A549 (cell line): ENCODE measurements around the gene ZSCAN12. TPM values are rescaled to one million over a fixed set of nuclear protein-coding genes. Genes with fewer than 3 reads are reported as not detected.

Source experiments
- ATAC-seq, 2 experiments: fragments of 200-7000 bp in 1 of 2; fragments of >200 bp in 1 of 2; cut with Nextera tagmentation in 1 of 2; cut with Tn5 transposase in 1 of 2; 3 replicates each; pipeline versions ENCODE4 v1.8.0 to v1.9.1; 2018 to 2020; ENCODE audit warnings: mild to moderate bottlenecking in 1 of 2, moderate library complexity in 1 of 2
- CTCF ChIA-PET: fragments of 300-600 bp; sonication (Branson Sonifier 250); formaldehyde crosslinking; extraction: SDS; loops from one replicate; lab custom pipeline; 2021; ENCODE audit warnings: antibody characterized with exemption, inconsistent platforms; lab: Yijun Ruan, JAX
- POLR2A ChIA-PET: fragments of 350-600 bp; formaldehyde crosslinking; extraction: SDS; loops from one replicate; lab custom pipeline; 2021; ENCODE audit warnings: antibody characterized with exemption, inconsistent platforms; lab: Yijun Ruan, JAX
- DNase-seq, 2 experiments: peaks; one replicate each; pipeline versions ENCODE4 v3.0.0 to v3.0.0-alpha.2; 2011 to 2016; ENCODE audit warnings: low read depth in 1 of 2, low spot score in 1 of 2
- FAIRE-seq: peaks from 2 replicates; lab custom pipeline; 2011; peaks lifted over from hg19 to GRCh38; lab: Jason Lieb, UNC
- H3K27ac ChIP-seq, 2 experiments: fragments of >200 bp; sonication (Bioruptor Twin); formaldehyde crosslinking; 3 replicates each; pipeline ENCODE4 v1.5.1; 2016 to 2017
- H3K4me1 ChIP-seq: fragments of >200 bp; sonication (Bioruptor Twin); formaldehyde crosslinking; 3 replicates; pipeline ENCODE4 v1.6.1; 2016
- H3K4me2 ChIP-seq: fragments of >200 bp; sonication (Bioruptor Twin); formaldehyde crosslinking; 3 replicates; pipeline ENCODE4 v1.6.1; 2016
- H3K4me3 ChIP-seq: fragments of >200 bp; sonication (Bioruptor Twin); formaldehyde crosslinking; 3 replicates; pipeline ENCODE4 v1.5.1; 2016
- H3K9me3 ChIP-seq: fragments of >200 bp; sonication (Bioruptor Twin); formaldehyde crosslinking; 3 replicates; pipeline ENCODE4 v1.6.1; 2016
- BCL3 ChIP-seq: fragments of >200 bp; sonication (Bioruptor Twin); formaldehyde crosslinking; IDR thresholded peaks from 3 replicates; pipeline ENCODE4 v1.6.1; 2016
- CBX2 ChIP-seq: fragments of 200-600 bp; sonication (generic); IDR thresholded peaks from 2 replicates; pipeline ENCODE4 v1.6.1; 2016; ENCODE audit warnings: low read depth, mild to moderate bottlenecking, borderline replicate concordance
- CHD4 ChIP-seq: fragments of 200-600 bp; sonication (generic); IDR thresholded peaks from 2 replicates; pipeline ENCODE4 v1.6.1; 2016; ENCODE audit warnings: antibody characterized with exemption, mild to moderate bottlenecking, borderline replicate concordance
- CTCF ChIP-seq: fragments of >200 bp; sonication (Bioruptor Twin); formaldehyde crosslinking; IDR thresholded peaks from 3 replicates; pipeline ENCODE4 v1.5.1; 2016
- E2F6 ChIP-seq: IDR thresholded peaks from 2 replicates; pipeline ENCODE4 v1.6.1; 2012; ENCODE audit warnings: low read depth, borderline replicate concordance
- EP300 ChIP-seq, 2 experiments: fragments of >200 bp; sonication (Bioruptor Twin); formaldehyde crosslinking; IDR thresholded peaks; 2 replicates in 1 of 2; 3 replicates in 1 of 2; pipeline ENCODE4 v1.6.1; 2016 to 2017
- FOXS1 ChIP-seq: fragments of 250-450 bp; sonication (Bioruptor Pico); IDR thresholded peaks from 2 replicates; pipeline ENCODE4 v1.5.0; 2020; ENCODE audit warnings: mild to moderate bottlenecking, moderate library complexity
- GATA3 ChIP-seq: IDR thresholded peaks from 2 replicates; pipeline ENCODE4 v1.6.1; 2012; ENCODE audit warnings: borderline replicate concordance
- HDAC2 ChIP-seq: fragments of 200-600 bp; sonication (generic); IDR thresholded peaks from 2 replicates; pipeline ENCODE4 v1.6.1; 2016
- HEYL ChIP-seq: fragments of 250-450 bp; sonication (Bioruptor Pico); IDR thresholded peaks from 2 replicates; pipeline ENCODE4 v1.8.0; 2021; ENCODE audit warnings: mild to moderate bottlenecking, moderate library complexity
- HMGXB4 ChIP-seq: fragments of 250-450 bp; sonication (Bioruptor Pico); IDR thresholded peaks from 2 replicates; pipeline ENCODE4 v1.5.0; 2021; ENCODE audit warnings: mild to moderate bottlenecking, moderate library complexity, borderline replicate concordance
- HOXB13 ChIP-seq: fragments of 250-450 bp; sonication (Bioruptor Pico); IDR thresholded peaks from 2 replicates; pipeline ENCODE4 v1.5.0; 2020; ENCODE audit warnings: low read depth, mild to moderate bottlenecking, moderate library complexity
- HOXB5 ChIP-seq: fragments of 250-450 bp; sonication (Bioruptor Pico); IDR thresholded peaks from 2 replicates; pipeline ENCODE4 v1.5.0; 2020; ENCODE audit warnings: mild to moderate bottlenecking, moderate library complexity
- KDM1A ChIP-seq: fragments of 200-600 bp; sonication (generic); IDR thresholded peaks from 2 replicates; pipeline ENCODE4 v1.6.1; 2016; ENCODE audit warnings: low read depth, mild to moderate bottlenecking
- KDM5A ChIP-seq: fragments of 200-600 bp; sonication (generic); IDR thresholded peaks from 2 replicates; pipeline ENCODE4 v1.6.1; 2016; ENCODE audit warnings: antibody characterized with exemption, mild to moderate bottlenecking
- MYC ChIP-seq: IDR thresholded peaks from 2 replicates; pipeline ENCODE4 v1.6.1; 2012; ENCODE audit warnings: mild to moderate bottlenecking, inconsistent platforms, low read length, improper control_type of control experiment, borderline replicate concordance
- POLR2A ChIP-seq: IDR thresholded peaks from 2 replicates; pipeline ENCODE4 v1.6.1; 2012; ENCODE audit warnings: mild to moderate bottlenecking, low read length
- RAD21 ChIP-seq, 2 experiments: fragments of >200 bp in 1 of 2; sonication (Bioruptor Twin) in 1 of 2; formaldehyde crosslinking in 1 of 2; IDR thresholded peaks in 1 of 2; conservative IDR thresholded peaks in 1 of 2; 2 replicates in 1 of 2; 3 replicates in 1 of 2; pipeline ENCODE4 v1.6.1; 2012 to 2018; ENCODE audit warnings: inconsistent platforms in 1 of 2
- RCOR1 ChIP-seq: fragments of 150-350 bp; IDR thresholded peaks from 2 replicates; pipeline ENCODE4 v1.6.1; 2014; ENCODE audit warnings: antibody characterized with exemption, low read length, low read depth
- TP53 ChIP-seq: fragments of 250-450 bp; sonication (Bioruptor Pico); IDR thresholded peaks from 2 replicates; pipeline ENCODE4 v1.5.0; 2021; ENCODE audit warnings: mild to moderate bottlenecking, moderate library complexity
- ZNF302 ChIP-seq: fragments of 250-450 bp; sonication (Bioruptor Pico); IDR thresholded peaks from 2 replicates; pipeline ENCODE4 v1.9.0; 2021; ENCODE audit warnings: inconsistent platforms, mild to moderate bottlenecking, moderate library complexity
- WGBS: methylation state at CpG from one replicate; pipeline ENCODE4 v1.1.6; 2017; ENCODE audit errors: missing lambda C conversion rate; 5-methylcytosine and 5-hydroxymethylcytosine counted together
- polyA plus RNA-seq, 4 experiments: library from polyadenylated mRNA; depleted of rRNA in 3 of 4; stranded (reverse); fragments of >200 nt; fragmentation: RNase III in 1 of 4; extraction: RNeasy Plus Mini Kit Qiagen cat#74134 plus additional on column Dnase treatment in 1 of 4; gene quantifications; 2 replicates in 3 of 4; 3 replicates in 1 of 4; pipeline ENCODE4 v1.2.3, GENCODE V29; 2011 to 2017

ZSCAN12 gene
- polyA plus RNA-seq, 2 of the 4 experiments (the other 2 are of a cell fraction) = 1.9 to 3.3 TPM

- DNase-seq (no peak), ATAC-seq (no peak), FAIRE-seq (no peak)
- CTCF ChIA-PET = interaction anchor here (0.9 to 3.3 kb wide), 32 partner anchors 9 to 838 kb away, joined by 3 to 17 read pairs (median 4); partner anchors contain the start of genes ZKSCAN8, ZSCAN26 and ZSCAN31
- Histone ChIP-seq H3K9me3 (no peaks in the 10 kb centered on the region), H3K4me2 (peak overlapping the region; percentile 73), H3K4me1 (peaks cover 19% of the 10 kb centered on the region), H3K27ac (peak overlapping the region; percentile 56 to 87; a peak in 4 of 6 replicates), H3K4me3 (no peak overlapping the region)
- POLR2A ChIA-PET = interaction anchor here (1.0 to 1.9 kb wide), 3 partner anchors 21 to 104 kb away, joined by 4 to 12 read pairs (median 6); partner anchors contain the start of genes PGBD1, ZKSCAN4 and ZSCAN31
- 74% methylated on average over 7 of the region's 7 CpGs for WGBS
- TF ChIP-seq CBX2 (no peak), EP300 (IDR thresholded peaks at IDR 0.05) (no peak), RCOR1 (no peak), HOXB5 (CRISPR knock-in tag) (no peak), HEYL (CRISPR knock-in tag) (no peak), FOXS1 (CRISPR knock-in tag) (no peak), BCL3 (no peak), TP53 (CRISPR knock-in tag) (no peak), HDAC2 (no peak), CHD4 (no peak), HOXB13 (no peak), MYC (no peak), E2F6 (no peak), POLR2A (no peak), HMGXB4 (no peak), KDM1A (no peak), GATA3 (no peak), KDM5A (no peak)
Measured at GRCh38 chr6:28356666-28357020, 42.9 kb downstream of the ZSCAN12 start.

GRCh38 chr6:28355743-28356665 is 43.5 kb downstream of the ZSCAN12 start:
- ATAC-seq = peak; percentile 93 to 96
- peaks cover 19% of the 10 kb centered on the region for H3K4me1 ChIP-seq
- H3K4me2 ChIP-seq = peak overlapping the region; percentile 73
- ChIA-PET CTCF (interaction anchor here (0.6 to 3.3 kb wide), 46 partner anchors 9 to 837 kb away, joined by 3 to 17 read pairs (median 4); partner anchors contain the start of genes ZKSCAN4, ZKSCAN8, ZSCAN12 and ZSCAN26), POLR2A (interaction anchor here (0.6 to 1.9 kb wide), 7 partner anchors 20 to 463 kb away, joined by 3 to 12 read pairs (median 5); partner anchors contain the start of genes PGBD1, ZKSCAN4, ZKSCAN8 and ZSCAN26)
- WGBS = under 1% methylated on average over 15 of the region's 19 CpGs
- H3K4me3 ChIP-seq = peak overlapping the region; percentile 54
- TF ChIP-seq CTCF (peak; percentile 58), ZNF302 (CRISPR knock-in tag) (no peak), RAD21 (conservative IDR thresholded peaks at IDR 0.05 in 1 of 2, IDR thresholded peaks at IDR 0.05 in 1 of 2) (peak; percentile 61 to 68)
- H3K27ac ChIP-seq = peak overlapping the region; percentile 59 to 87; a peak in 5 of 6 replicates
- DNase-seq = peak; percentile 48 to 81
- no peaks in the 10 kb centered on the region for H3K9me3 ChIP-seq
- FAIRE-seq = no peak
